Right lobe of liver (tissue), 6 donors: ENCODE data around the gene CARMIL1. TPM values are rescaled to one million over a fixed set of nuclear protein-coding genes. Genes with fewer than 3 reads are reported as not detected.

Experiments
- ATAC-seq, 4 donors: fragments of 200-7000 bp; cut with Tn5 transposase; one replicate each; pipeline ENCODE4 v1.9.1; 2020; ENCODE audit warnings: mild to moderate bottlenecking in 4 of 4, moderate library complexity in 4 of 4
- DNase-seq, 3 donors: peaks; one replicate each; pipeline ENCODE4 v3.0.0-alpha.2; 2020
- H3K27ac ChIP-seq, 3 donors: fragments of 200-600 bp; one replicate each; pipeline ENCODE4 v1.8.0; 2022
- H3K27me3 ChIP-seq, 2 donors: fragments of 200-600 bp; one replicate each; pipeline ENCODE4 v1.8.0; 2022
- H3K36me3 ChIP-seq, 4 donors: fragments of 200-600 bp; sonication (generic) in 1 of 4; one replicate each; pipeline versions ENCODE4 v1.5.1 to v1.8.0; 2017 to 2022; ENCODE audit warnings: control low read depth in 1 of 4
- H3K4me1 ChIP-seq, 4 donors: fragments of 200-600 bp; sonication (generic) in 1 of 4; one replicate each; pipeline versions ENCODE4 v1.5.1 to v1.8.0; 2017 to 2022; ENCODE audit warnings: control low read depth in 1 of 4
- H3K4me3 ChIP-seq, 3 donors: fragments of 200-600 bp; one replicate each; pipeline ENCODE4 v1.8.0; 2022
- H3K9me3 ChIP-seq, 4 donors: fragments of 200-600 bp; sonication (generic) in 1 of 4; one replicate each; pipeline versions ENCODE4 v1.5.1 to v1.8.0; 2017 to 2022; ENCODE audit warnings: control low read depth in 1 of 4
- CTCF ChIP-seq, 4 donors: fragments of 200-600 bp in 3 of 4; fragments of 450-650 bp in 1 of 4; IDR thresholded peaks; one replicate each; pipeline versions ENCODE4 v1.5.1 to v1.8.0; 2016 to 2022; ENCODE audit warnings: antibody characterized with exemption in 4 of 4, mild to moderate bottlenecking in 2 of 4
- POLR2A ChIP-seq: fragments of 450-650 bp; IDR thresholded peaks from one replicate; pipeline ENCODE4 v1.6.1; 2017; ENCODE audit warnings: antibody characterized with exemption, mild to moderate bottlenecking
- WGBS: methylation state at CpG from one replicate; pipeline ENCODE4 v1.1.6; 2018; ENCODE audit warnings: low coverage, low lambda C conversion rate; ENCODE audit not compliant: insufficient coverage; ENCODE audit errors: missing lambda C conversion rate; 5-methylcytosine and 5-hydroxymethylcytosine counted together
- intact Hi-C, 2 donors: fragments of 100-400 bp; cut with DNase I; formaldehyde crosslinking; loops; one replicate each; pipeline versions ENCODE4 v1.11.2 to v1.14.1; 2022
- total RNA-seq, 6 experiments: library from RNA; depleted of rRNA in 2 of 6; stranded (reverse); fragments of >200 nt in 2 of 6; fragmentation: NEBNext Ultra II Directional in 3 of 6; extraction: Animal tissue kit (Norgen Biotek cat#: 25700) in 3 of 6; gene quantifications; one replicate each; pipeline versions ENCODE4 v1.1.0 to v1.2.4, GENCODE V29; 2016 to 2023
- donor health status: DM: no; HTN: yes; CAD: no.
- donor health status: DM: no; HTN: no; CAD: no.
- donor health status: DM: no; HTN: no; CAD: no.
- donor health status: DM: no; HTN: yes; CAD: no.
- donor health status: DM: no; HTN: yes; CAD: no.

CARMIL1 gene
- total RNA-seq, 6 experiments from 2014 or later: 3.3 to 8.6 (median 4.6) TPM

- Histone ChIP-seq H3K36me3 (no peaks in the 10 kb centered on the region), H3K4me1 (peaks cover 0 to 7% (median 0%) of the 10 kb centered on the region in 4 donors), H3K27ac (no peak overlapping the region), H3K27me3 (no peaks in the 10 kb centered on the region), H3K9me3 (no peaks in the 10 kb centered on the region), H3K4me3 (no peak overlapping the region)
- TF ChIP-seq CTCF (IDR thresholded peaks at IDR 0.05) (no peak), POLR2A (no peak)
- ATAC-seq (peak in 1 of 4 donors; percentile 53), DNase-seq (no peak)
- WGBS: 80% methylated on average over 5 of the region's 5 CpGs
- intact Hi-C loops: no loop called here
Measured at GRCh38 chr6:25640446-25640845, 361.3 kb downstream of the CARMIL1 start.

GRCh38 chr6:25640891-25641290 is 361.7 kb downstream of the CARMIL1 start:
- no peak for TF ChIP-seq POLR2A
- TF ChIP-seq CTCF (IDR thresholded peaks at IDR 0.05): no peak

GRCh38 chr6:25641377-25641776 is 362.2 kb downstream of the CARMIL1 start:
- Histone ChIP-seq H3K4me3 (no peak overlapping the region), H3K9me3 (no peaks in the 10 kb centered on the region), H3K27ac (no peak overlapping the region), H3K27me3 (no peaks in the 10 kb centered on the region), H3K4me1 (peaks cover 0 to 7% (median 0%) of the 10 kb centered on the region in 4 donors), H3K36me3 (no peaks in the 10 kb centered on the region)
- no peak for TF ChIP-seq POLR2A
- no peak for TF ChIP-seq CTCF (IDR thresholded peaks at IDR 0.05)
- no peak for DNase-seq
- ATAC-seq: no peak
- intact Hi-C loops: no loop called here
- WGBS: 61% methylated on average over 5 of the region's 5 CpGs

More at GRCh38 chr6:25640891-25641290, 361.7 kb downstream of the CARMIL1 start:
- no peak overlapping the region for H3K27ac ChIP-seq
- H3K9me3 ChIP-seq: no peaks in the 10 kb centered on the region
- intact Hi-C loops: no loop called here
- no peaks in the 10 kb centered on the region for H3K36me3 ChIP-seq
- WGBS: 80% methylated on average over 3 of the region's 4 CpGs
- DNase-seq: no peak
- no peaks in the 10 kb centered on the region for H3K27me3 ChIP-seq
- no peak overlapping the region for H3K4me3 ChIP-seq
- ATAC-seq: no peak
- H3K4me1 ChIP-seq: peaks cover 0 to 7% (median 0%) of the 10 kb centered on the region in 4 donors

GRCh38 chr6:25641940-25642666 is 362.9 kb downstream of the CARMIL1 start:
- no peaks in the 10 kb centered on the region for H3K27me3 ChIP-seq
- peaks cover 0 to 7% (median 0%) of the 10 kb centered on the region in 4 donors for H3K4me1 ChIP-seq
- TF ChIP-seq POLR2A (no peak), CTCF (IDR thresholded peaks at IDR 0.05) (no peak)
- H3K4me3 ChIP-seq: no peak overlapping the region
- WGBS: 40% methylated on average over 3 of the region's 3 CpGs
- no peak for DNase-seq
- no peaks in the 10 kb centered on the region for H3K9me3 ChIP-seq
- no peak overlapping the region for H3K27ac ChIP-seq
- intact Hi-C loops: no loop called here
- peak; percentile 26 to 55 (median 33) for ATAC-seq
- H3K36me3 ChIP-seq: no peaks in the 10 kb centered on the region
